Stimulated activated CD8-positive, alpha-beta memory T cell treated with anti-CD3 and anti-CD28 coated beads, Interleukin-2, amount 100 ng/mL, for 48 hours (primary cell): ENCODE results near the gene NKAIN2.

Experiments used
- DNase-seq, 2 donors: peaks; one replicate each; pipeline ENCODE4 v3.0.0-alpha.2; 2020; ENCODE audit warnings: low read depth in 2 of 2

The NKAIN2 gene

GRCh38 chr6:124029567-124029966, 225.9 kb downstream of the NKAIN2 start:
- no peak for DNase-seq

DNA sequence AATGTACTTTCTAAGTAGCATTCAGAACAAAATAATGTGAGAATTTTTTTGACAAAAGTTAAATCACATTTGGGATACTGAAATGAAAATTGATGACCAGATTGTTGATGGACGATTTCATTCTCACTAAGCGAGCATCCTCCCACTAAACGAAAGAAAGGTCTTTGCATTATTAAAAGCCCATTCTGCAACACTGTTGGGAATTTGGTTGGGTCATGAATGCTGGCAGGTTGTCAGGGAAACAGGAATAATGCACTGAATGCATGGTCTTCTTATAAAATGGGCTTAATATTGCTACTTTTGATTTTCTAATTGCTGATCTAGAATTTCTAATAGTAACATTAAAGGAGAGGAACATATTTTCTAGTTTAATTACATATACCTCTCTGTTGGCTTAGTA, 229.8 kb downstream of the NKAIN2 start:
- no peak for DNase-seq

DNA sequence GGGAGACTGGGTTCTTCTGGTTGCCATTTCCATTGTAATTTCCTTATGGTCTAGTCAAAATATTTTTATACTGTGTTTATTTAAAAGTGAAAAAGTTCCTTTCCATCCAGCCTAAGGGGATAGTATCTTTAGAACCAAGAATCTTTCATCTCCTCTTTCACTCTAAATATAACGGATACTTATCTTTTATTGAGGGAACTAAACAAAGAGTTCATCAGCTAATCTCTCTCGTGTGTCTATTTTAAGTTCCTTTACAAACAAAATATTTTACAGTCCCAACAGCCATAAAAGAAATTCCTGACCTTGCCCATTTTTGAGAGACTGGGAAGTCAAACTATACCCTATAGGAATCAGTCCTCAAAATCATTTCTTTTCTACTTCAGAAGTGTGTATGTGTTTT, 232.7 kb downstream of the NKAIN2 start:
- no peak for DNase-seq

DNA sequence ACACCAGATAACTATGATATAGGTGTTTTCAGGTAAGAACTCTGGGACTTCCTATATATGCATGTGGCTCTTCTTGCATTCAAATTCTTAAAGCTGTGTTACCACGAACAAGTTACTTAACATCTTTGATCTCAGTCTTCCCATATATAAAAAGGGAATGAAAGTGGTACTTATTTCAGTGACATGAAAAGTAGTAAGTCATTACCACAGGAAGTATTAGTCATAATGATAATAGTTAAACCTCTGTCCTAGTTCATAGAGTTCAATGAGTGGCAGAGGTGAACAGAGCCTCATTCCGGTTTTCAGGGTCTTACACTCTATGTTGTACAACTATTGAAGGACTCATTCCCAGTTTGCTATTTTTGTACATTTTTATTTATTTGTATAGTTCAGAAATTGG, 237.0 kb downstream of the NKAIN2 start:
- no peak for DNase-seq

DNA sequence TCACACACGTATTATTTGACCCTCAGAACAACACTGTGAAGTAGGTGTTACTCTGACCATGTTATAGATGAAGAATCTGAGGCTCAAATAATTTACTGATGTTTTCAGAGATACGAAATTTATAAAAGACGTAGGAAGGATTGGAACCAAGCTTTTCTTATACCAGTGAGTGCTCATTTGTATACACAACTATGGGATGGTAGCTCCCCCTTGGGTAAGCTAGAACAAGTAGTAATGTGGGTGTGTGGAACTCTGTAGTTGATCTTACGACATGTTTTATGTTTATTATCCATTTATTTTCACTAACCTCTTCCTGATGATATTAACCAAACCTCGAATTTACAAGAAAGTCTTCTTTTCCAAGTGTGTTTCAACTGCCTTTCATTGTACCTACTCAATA, 248.5 kb downstream of the NKAIN2 start:
- no peak for DNase-seq

GRCh38 chr6:124053315-124053714, 249.7 kb downstream of the NKAIN2 start:
- DNase-seq = no peak

DNA sequence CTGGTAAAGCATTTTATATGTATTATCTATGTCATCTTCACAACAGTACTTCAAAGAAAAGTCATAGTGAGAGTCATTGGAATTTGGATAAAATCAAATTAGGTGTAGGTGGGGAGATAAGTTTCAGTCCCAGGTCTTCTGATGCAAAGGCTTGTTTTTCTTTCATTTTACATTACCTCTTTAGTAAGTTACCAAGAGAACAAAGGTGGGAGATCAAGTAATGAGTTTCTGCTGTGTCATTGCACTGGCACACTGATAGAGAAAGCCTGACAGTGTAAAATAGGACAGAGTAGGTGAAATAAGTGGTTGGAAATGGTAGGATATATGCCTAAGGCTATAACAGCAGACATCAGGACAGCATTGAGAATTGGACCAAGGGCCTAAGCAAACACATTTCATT, 250.4 kb downstream of the NKAIN2 start:
- DNase-seq = no peak

DNA sequence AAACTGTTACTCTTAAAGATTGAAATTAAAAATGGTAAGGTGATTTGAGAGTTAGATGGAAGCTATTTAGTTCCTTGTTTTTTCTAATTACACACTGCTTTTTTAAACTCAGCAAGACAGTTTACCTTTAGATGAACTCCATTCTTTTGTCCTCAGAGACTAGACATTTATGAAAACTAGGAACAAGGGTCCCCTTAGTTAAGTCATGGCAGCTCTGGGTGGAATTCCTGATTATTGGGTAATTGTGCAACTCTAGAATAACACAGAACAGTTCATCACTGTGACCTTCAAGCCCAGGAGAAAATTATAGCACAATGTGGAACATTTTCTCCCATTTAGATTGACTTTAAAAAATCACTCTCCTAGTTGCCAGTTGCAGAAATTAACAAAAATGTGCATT, 251.7 kb downstream of the NKAIN2 start:
- no peak for DNase-seq

DNA sequence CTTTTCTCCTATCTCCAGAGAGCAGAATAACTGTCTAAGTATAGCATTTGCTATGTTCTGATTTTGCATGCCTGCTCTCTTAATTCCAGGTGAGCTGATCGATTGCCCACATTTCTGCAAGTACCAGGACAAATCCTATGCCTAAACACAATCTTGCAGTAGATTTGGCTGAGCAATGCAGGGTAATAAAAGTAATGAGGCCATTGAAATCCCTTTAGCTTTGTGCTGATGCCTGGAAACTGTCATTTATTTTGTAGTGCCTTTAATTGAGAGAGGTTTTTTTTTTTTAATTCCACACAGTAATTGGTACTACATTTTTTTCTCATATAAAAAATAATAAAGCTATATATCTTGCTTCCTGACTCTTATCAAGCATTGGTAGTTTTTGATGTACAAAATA, 252.3 kb downstream of the NKAIN2 start:
- DNase-seq = no peak

DNA sequence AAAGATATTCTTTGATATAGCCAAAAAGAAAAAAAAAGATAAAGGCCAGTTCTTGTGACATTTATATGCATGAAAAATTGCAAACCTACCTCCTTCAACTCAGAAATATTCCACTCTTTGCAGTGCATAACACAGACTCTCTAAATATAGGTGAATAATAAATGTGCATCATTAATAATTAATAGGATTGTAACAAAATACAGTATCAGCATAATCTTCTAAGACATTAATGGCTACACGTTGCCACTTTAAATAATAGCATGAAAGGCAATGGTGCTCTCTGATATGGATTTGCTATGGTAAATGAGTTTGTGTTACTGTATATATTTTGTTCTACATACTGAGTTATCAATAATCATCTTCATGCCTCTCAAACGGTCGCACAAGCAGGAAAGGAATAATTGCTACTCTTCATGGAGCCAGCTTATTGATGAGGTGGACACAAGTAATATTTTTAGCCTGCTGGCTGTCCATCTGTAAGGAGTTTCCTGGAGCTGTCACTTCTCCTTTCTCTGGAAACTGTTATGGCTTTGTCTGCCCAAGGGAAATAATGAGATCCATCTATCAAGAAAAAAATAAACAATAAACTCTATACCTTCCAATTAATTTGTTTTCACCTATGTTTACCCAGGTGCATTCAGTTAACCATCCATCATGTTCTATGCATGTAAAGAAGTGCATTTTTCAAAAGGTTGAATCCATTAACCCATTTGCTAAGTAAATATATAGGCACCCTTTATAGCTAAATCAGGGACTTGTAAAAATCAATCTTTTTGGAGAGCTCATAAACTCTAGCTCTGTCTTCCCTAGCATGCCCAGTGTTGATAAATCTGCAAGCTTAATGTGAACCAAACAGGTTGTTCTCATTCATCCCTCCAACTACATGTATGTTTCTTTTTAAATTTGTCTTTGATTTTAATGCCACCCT, 253.0 kb downstream of the NKAIN2 start:
- no peak for DNase-seq

DNA sequence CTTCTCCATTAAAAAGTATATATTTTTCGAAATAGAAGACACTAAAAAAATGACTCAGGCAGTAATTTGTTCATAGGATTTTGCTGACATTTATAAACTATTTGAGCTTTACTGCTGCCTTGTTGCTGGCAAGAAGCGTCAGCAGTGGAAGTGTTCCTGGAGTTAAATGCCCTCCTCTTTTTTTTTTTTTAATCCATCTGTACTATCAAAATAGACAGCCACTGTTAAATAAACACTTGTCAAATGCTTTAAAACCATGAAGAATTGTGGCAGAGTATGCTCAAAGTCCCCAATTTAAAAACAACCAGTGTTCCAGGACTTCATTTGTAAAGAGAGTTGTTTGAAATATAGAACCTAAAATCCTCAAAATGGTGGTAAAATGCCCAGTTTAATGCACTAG, 253.8 kb downstream of the NKAIN2 start:
- no peak for DNase-seq

DNA sequence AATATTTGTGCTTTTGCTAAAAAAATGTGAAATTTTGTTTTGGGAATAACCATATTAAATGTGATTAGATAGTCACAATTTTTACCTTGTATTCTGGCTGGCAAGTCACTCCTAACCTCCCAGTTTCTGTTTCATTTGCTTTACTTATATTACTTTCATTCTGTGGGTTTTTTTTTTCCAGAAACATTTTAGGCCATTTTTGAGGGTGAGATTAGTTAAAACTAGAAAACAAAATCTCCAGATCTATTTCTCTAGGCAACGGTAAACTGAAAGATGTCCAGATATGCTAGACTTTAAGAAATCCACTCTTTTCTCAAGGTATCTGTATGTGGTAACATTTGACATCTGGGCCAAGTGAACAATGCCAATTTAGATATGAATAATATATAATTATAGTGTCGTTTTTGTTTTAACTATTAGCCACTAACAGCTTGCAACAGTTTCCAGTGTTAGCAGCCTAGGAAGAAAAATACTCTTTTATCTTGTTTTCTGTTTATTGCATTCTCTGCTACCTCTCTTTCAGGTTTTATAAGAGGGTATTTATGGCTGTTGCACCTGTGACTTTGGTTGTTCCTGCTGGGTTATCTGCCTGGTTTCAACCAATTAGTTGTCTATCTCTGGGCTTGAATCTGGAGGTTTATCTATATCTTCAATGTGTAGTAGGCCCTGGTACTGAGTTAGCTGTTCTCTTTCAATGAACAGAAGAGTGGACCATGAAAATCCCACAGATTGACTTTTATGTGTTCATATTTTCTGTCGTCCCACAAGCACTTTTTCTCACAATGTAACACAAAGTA, 260.9 kb downstream of the NKAIN2 start:
- no peak for DNase-seq

DNA sequence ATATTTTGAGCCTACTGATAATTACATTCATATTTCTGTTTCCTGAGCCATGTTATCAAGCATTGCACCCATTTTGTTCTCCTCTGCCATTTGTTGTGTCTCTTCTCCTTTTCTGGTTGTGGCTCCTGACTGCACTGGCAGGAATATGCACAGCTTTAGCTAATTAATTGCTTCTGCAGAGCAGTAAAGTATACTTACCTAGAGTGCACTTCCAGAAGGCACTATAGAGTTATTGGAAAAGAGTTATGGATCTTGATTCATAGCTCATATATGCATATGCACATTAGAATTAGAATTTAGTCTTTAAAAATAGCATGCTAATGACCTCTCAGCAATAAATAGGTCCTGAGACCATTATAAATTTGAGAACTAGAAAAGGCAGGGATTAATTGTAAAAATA, 262.6 kb downstream of the NKAIN2 start:
- DNase-seq = no peak

- no peak for DNase-seq
Observed at GRCh38 chr6:124066946-124067552, 263.4 kb downstream of the NKAIN2 start.

GRCh38 chr6:124069230-124069950, 265.7 kb downstream of the NKAIN2 start:
- DNase-seq = no peak

DNA sequence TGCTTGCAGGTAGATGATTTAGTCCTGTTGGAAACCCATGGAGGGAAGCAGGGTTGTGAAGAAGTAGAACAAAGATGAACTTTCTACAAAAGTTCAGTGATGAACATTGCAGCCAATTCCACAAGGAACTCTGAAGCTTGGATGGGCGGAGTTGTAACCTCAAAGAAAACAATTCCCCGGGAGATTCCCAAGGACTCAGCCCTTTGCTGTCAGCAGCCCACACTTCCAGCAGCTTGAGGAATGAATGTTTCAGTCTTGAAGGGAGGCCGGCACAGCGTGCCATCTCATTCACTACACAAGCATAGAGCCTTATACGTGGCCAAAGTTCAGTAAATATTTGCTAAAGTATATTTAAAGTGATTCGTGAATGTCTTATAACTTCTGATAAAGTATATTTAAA, 269.4 kb downstream of the NKAIN2 start:
- DNase-seq = no peak

DNA sequence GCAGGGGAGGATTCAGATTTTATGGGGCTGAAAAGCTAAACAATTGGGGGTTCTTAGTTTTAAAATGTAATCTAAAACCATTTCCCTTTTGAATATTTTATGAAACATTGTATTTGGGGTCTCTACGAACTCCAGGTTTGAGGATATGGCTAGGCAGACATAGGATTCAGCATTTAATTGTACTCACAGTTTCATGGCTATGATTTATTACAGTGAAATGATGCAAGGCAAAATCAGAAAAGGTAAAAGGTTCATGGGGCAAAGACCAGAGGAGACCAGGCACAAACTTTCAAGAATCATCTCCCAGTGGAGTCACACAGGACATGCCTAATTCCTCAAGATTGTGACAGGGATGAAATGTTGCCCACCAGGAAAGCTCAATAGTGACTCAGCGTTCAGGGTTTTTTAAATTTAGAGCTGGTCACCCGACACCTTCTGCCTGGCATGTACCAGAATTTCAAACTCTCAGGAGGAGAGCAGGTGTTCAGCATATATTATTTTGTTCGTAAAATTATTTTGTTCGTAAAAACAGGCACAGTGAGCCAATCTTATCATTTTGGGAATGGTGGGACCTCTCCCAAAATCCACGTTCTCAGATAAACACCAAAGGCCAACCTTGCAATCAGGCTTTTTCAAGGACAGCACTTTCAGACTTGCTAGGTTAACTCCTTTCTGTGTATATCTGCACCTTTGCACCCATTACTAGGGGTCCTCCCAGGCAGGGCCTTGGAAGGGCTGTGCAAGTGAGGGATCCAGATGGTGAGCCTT, 270.3 kb downstream of the NKAIN2 start:
- no peak for DNase-seq

DNA sequence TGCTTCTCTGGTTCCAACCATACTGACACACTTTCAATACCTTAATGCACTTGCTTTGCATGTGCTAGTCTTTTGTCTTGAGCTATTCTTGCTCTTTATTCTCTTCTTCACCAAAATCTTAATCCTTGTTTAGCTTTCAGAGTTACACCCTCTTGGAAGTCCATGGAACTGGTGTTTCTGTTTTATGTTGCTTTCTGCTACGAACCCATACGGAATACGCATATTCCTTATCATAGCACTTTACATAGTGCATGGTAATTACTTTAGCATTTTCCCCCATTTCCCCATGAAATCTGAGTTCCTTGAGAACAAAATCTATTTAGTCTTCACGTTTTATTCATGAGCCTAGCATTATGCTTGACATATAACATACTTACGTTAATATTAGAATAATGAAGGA, 270.9 kb downstream of the NKAIN2 start:
- DNase-seq = no peak

DNA sequence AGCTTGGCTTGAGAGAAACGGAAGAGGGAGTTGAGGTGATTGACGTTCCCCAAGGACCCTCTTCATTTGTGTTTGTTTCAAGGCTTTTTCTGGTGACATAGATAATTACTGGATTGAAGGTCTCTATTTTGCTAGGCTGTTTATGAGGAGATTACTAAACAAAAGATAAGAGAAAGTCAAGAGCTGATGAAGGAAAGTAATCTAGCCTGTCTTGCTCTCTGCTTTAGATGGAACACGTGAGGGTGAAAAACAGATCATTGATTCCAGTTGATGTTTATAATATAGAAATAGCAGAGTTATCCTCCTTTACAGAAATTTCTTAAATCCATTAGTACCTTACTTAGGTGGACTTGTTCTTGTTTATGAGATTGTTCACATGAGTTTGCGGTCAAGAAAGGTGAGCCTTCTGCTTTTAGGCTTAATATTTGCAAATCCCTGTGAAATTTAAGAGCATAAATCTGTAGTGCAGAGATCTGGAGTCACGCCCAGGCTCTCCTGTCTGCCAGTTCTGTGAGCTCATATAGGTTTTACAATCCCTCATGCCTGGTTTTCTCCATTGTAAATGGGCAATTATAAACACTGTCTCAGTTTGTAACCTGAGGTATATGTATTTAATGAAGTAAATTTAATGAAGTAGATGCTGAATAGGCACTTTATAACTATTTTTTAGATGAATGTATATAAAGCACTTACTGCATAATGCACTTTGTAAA, 272.8 kb downstream of the NKAIN2 start:
- no peak for DNase-seq

GRCh38 chr6:124078169-124078568, 274.5 kb downstream of the NKAIN2 start:
- DNase-seq = no peak

GRCh38 chr6:124080483-124080882, 276.8 kb downstream of the NKAIN2 start:
- no peak for DNase-seq
